Stimulated activated CD4-positive, alpha-beta T cell treated with anti-CD3 and anti-CD28 coated beads, Interleukin-15, amount 100 ng/mL, for 24 hours (primary cell): ENCODE data around the gene HSPA12B.

Source experiments
- DNase-seq: peaks from one replicate; pipeline ENCODE4 v3.0.0-alpha.2; 2020

HSPA12B gene

DNA sequence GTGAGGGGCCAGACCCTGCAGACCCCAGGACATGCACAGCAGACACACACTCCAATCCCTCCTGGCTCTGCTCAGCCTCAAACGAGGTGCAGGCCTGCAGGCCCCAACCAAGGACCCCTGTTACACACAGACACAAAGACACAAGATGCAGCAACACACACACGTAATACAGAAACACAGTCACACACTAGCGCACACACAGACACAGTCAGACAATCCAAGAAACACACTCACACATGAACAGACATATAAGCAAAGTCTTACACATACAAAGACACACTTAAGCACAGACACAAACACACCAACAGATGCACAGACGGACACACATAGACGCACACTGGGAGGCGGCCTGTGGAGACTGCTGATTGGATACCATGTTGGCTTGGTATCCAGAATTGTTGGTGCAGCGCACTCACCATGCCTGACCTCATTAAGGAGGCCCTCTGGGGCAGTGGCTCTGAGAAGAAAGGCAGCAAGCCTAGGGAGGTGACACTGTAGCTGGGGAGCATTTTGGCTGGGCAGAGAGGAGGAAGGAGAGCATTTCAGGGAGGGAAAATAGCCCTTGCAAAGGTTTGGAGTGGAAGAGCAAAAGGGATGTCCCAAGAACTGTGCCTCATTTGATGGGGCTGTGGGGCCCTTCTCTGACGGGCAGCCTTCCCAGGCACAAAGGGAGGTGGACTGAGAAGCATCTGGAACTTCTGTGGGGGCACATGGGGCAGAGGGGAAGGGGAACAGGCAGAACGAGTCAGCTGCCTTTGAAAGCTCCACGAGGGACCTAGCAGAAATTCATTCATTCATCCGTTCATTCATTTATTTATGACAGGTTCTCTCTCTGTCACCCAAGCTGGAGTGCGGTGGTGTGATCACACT lies 1.4 kb upstream of the HSPA12B start:
- no peak for DNase-seq

DNA sequence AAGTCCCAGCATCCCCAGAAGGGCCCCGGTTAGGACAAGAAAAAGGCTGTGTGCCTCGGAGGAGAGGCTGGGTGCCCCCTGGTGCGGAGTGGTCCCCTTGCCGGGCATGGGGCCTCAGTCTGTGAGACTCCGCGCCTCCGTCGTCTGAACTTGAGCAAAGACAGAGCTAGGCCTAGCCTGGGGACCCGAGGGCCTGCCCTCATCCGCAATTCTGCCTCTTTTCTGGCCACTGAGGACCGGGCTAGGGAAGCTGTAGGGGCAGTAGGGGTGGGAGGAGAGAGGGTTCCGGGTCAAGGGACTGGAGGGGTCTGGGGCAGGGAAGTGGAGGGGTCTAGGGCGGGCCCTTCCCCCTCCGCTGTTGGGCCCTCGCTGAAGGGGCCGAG lies 550 bp upstream of the HSPA12B start:
- no peak for DNase-seq

DNA sequence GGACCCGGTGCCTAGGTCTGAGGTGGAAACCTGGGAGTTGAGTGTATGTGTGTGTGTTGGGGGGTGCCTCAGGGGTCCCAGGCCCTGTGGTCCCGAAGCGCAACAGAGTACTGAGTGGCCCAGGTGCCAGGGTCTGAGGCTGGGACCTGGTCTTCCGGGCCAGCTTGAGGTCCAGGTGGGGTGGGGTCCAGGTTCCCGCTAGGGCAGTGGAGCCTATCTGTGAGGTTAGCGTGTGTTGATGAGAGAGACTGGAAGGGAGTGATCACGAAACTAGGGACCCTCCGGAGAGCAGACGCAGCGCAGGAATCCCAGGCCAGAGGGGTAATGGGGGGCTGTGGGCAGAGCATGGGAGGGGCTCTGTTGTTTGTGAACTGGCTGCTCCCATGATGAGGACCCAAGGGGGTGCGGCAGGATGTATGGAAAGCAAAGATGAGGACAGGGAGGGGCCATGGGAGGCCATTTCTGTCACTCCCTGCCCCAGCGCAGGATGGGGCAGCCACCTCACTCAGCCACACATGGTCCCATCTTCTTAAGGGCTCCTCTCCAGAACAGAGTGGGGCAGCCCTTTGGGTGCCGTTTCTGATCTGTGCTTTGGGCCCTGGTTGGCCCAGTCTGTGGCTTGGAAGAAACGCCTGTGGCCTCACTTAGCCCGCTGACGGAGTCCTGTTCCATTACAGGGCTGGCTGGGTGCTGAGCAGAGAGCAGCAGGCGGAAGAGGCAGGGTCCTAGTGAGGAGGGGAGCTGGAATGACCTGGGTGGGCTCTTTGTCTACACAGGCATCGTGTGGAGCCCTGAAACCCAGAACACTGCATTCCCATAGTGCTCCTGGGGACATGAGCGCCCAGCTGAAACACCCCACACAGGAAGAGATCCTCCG lies 872 bp downstream of the HSPA12B start:
- DNase-seq, result no peak

DNA sequence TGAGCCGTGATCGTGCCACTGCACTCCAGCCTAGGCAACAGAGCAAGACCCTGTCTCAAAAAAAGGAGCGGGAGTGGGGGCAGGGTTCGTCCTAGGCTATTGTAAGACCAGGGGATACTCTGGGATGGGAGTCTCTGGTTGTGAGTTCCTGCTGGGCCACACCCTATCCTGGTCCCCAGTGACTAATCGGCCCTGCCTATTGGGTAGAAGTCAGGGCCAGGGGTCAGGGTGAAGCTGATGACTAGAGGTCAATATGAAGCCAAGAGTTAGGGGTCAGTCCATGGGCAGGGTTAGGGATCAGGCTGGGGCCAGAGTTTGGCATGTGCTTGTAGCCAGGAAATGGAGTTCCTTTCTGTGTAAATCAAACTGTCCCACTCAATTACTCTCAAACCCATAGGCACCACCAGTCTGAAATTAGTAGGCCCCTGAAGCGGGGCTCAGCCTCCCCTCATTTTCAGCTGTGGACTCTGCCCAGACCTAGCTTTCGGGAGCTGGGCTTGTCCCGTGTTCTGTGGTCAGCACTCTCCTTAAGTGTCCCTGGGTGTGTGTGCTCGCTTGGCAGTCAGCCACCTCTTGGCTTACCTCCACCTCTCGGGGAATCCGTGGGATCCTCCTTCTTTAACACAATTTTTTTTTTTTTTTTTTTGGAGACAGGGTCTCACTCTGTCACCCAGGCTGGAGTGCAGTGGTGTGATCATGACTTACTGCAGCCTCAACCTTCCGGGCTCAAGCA lies 1.8 kb downstream of the HSPA12B start:
- DNase-seq, result no peak

DNA sequence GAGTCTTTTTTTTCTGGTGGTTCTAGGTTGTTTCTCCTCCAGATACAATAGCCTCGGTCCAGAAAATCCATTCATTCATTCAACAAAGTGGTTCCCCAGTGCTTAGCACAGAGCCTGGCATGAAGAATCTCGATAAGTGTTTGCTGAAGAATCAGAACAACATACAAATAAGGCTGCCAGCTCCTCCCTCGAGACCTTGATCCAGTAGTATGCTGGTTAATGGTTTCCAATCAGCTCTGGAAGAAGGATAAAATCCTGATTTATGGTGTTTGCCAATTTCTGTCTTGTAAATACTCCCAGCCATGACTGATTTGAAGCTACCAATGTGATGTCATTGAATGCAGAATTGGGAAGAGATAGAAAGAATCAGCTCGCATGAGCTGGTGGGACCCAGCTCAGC lies 3.3 kb downstream of the HSPA12B start:
- DNase-seq, result no peak

DNA sequence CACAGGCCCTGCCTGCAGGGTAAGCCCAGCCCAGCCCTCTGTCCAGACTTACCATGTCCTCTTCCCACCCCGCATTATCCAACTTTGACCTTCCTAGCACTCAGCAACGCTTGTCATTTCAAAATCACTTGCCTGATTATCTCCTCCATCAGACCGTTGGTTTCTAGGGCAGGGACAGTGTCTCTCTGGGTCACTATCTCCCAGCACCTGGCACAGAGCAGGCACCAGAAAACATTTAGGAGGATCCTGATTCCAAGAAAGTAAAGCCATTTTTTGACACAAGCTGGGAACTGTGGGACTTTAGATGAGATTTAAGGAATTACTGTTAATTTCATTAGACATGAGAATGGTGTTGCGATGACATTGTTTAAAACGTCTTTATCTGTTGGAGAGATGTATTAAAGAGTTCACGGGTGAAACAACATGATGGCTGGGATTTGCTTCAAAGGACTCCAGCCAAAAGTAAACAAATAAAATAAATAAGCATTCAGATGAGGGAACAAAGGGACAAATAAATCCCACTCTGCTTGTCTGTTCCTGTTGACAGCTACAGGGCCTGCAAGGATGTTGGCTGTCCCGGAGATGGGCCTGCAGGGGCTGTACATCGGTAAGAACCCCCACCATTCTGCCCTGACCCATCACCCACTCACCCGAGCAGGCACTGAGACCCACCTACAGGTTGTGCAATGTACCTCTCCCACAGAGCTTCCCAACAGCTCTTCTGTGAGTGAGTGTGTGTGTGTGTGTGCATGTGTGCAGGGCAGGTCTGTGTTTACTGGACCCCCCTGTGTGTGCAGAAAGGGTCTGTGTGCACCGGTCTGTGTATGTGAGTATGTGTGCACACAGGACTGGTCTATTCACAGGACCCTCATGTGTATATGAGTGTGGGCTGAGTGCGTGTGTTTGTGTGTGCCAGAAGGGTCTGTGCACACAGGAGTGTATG lies 5.9 kb downstream of the HSPA12B start:
- DNase-seq, result no peak

DNA sequence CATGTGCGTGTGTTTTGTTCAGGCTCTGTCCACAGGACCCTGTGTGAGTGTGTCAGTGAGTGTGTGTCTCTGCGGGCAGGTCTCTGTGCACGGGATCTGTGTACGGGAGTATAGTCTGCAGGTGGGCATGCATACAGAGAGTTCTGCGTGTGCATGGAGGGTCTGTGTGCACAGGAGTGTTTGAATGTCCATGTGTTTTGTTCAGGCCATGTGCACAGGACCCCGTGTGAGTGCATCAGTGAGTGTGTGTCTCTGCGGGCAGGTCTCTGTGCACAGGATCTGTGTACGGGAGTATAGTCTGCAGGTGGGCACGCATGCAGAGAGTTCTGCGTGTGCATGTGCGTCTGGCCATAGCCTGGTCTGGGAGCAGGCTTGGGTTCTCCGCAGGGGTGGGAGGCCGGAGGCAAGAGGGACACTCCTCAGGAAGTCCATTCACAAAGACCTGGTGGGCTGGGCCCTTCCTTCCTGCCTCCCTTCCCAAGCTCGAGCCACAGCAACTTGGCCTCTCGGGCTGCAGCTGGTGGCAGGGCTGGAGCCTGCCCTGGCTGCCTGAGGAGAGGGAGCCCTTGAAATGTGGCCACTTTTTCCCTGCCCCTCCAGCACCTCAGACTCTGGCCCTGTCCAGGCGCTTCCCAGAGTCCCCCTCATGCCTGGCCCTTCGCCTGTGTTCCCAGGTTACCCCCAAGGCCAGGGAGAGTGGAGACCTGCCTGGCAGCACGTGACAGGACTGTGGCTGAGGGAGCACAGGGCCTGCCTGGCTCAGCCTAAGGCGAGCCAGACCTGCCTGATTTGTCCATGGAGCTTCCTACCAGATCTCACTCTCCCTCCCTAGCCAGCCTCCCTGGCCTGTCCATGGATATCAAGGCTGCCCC lies 6.8 kb downstream of the HSPA12B start:
- DNase-seq, result no peak

DNA sequence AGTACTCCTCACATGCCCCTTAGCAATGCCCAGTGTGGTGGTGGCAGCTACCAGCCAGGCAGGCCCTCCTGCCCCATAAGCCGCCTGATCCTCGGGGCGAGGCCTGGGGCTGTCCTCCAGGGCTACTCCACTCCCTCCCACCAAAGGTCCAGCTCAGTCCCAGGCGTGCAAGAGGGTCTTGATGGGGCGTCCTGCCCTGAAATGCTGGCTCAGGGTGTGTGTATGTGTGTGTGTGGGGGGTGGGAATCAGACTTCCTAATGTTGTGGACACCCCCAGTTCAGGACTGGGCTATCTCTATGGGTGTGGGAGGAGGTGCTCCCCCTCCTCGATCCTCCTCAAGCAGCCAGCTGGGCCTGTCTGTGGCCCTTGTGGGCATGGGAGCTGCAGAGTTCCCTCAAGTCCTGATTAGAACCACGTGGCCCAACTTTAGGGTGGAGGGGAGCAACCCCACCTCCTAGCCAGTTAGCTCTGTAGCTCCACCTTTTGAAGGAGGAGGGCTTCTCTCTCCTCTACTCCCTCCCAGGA lies 7.5 kb downstream of the HSPA12B start:
- no peak for DNase-seq

DNA sequence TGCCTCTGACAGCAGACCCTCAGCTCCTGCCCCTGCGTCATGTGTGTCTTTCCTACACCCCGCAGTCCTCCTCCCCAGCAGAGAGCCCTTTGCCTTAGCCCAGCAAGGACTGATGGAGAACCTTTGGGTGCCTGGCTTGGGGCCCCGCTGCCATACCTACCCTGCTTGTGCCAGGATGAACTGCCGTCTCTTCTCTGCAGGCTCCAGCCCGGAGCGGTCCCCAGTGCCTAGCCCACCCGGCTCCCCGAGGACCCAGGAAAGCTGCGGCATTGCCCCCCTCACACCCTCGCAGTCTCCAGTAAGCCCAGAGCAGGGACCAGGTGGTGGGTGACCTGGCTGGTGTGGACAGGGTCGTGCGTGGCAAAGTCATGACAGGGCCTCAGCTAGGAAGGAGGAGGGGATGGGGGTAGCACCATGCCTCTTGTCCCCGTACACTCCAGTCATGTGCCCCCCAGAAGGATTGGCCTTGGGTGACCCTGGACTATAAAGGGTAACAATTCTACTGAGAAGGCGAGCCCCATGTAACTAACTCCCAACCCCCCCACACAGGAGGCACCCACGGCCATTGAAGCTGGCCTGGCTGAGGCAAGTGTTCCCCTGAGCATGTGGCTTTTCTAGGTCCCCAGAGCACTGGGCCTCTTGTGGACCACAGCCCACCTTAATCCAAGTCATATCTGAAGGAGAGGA lies 8.3 kb downstream of the HSPA12B start:
- DNase-seq, result no peak

DNA sequence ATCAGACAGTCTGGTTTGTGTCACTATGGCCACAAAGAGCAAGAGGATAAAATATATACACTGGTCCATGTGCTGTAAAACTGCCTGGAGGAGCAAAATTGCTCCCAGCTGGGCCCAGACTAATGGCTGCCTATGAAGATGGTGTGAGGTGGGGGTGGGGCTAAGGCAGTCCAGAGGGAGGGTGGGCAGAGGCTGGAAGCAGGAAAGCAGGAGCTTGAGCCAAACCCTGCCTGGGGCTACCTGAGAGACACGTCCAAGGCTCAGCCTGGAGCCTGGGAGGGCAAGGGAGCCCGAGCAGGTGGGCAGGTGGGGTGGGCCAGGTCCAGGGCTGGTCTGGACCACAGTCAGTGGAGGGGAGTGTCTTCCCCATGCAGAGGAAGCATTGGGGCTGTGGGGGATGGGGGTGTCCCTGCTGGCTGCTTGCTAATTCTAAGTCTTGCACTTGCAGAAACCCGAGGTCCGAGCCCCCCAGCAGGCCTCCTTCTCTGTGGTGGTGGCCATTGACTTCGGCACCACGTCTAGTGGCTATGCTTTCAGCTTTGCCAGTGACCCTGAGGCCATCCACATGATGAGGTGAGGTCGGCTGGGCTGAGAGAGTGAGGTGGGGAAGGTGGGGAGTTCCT lies 9.5 kb downstream of the HSPA12B start:
- no peak for DNase-seq

DNA sequence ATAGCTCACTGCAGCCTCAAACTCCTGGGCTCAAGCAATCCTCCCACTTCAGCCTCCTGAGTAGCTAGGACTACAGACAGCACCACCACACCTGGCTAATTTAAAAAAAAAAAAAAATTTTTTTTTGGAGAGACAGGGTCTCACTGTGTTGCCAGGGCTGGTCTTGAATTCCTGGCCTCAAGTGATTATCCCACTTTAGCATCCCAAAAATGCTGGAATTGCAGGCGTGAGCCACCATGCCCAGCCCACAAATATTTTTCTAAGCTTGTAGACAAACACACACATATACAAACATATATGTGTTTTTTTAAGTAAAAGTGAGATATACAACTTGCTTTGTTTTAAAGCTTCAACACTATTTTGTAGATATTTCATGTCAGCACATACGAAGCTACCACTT lies 10.8 kb downstream of the HSPA12B start:
- no peak for DNase-seq

DNA sequence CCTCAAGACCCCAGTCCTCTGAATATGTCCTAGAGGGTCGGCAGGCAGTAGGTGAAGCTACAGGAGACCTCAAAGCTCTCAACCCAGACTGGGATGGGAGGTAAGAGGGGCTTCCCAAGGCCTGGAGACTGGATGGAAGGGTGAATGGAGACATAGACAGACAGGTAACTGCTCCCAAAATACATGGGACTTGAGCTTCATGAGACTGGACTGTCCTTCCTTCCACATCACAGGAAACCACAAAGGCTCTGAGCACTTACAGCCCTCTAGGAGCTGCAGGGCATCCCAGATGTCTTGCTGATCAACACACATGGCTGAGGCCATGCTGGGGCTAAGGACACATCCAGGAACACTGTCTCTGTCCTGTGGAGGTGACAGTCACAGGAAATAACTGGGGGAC lies 11.6 kb downstream of the HSPA12B start:
- DNase-seq, result no peak

DNA sequence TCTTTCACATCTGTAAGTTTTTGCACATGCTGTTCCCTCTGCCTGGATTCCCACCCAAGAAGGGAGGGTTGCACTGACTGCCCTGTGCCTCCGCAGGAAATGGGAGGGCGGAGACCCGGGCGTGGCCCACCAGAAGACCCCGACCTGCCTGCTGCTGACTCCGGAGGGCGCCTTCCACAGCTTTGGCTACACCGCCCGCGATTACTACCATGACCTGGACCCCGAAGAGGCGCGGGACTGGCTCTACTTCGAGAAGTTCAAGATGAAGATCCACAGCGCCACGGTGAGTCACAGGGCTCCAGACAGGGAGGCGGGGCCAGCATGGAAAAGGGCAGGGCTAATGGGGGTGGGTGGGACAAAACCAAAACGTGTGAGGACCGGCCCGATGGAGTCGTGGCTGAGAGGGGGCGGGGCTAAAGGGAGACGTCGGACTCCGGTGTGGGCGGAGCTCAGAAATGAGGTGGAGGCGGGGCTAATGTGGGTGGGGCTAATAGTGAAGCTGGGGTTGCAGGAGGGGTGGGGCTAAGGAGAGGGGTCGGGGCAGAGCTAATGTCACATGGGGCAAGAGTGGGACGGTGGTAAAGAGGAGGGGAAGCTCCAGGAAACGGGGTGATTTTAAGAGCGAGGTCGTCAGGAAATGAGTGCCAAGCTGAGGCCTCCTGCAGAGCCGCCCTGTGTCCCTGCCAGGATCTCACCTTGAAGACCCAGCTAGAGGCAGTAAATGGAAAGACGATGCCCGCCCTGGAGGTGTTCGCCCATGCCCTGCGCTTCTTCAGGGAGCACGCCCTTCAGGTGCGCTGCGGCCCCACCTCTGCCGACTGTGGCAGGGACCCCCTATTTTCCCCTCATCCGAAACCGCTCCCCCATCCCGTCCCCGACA lies 12.6 kb downstream of the HSPA12B start:
- peak; percentile 82 for DNase-seq

DNA sequence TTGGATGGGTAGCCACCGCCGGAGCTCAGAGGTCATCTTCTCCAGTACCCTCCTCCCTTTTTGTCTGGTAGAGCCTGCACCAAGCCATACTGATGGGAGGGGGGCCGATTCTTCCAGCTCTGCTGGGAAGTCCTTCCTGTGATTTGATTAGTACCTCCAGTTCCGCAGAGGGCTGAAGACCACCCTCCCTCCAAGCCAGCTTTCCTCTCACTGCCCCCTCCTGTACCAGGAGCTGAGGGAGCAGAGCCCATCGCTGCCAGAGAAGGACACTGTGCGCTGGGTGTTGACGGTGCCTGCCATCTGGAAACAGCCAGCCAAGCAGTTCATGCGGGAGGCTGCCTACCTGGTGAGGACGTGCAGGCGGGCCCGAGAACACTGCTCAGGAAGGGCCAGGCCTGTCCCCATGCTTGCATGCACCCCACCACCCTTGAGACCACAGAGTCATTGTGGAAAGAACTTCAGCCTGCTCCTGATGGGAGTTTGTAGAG lies 13.2 kb downstream of the HSPA12B start:
- DNase-seq, result no peak

DNA sequence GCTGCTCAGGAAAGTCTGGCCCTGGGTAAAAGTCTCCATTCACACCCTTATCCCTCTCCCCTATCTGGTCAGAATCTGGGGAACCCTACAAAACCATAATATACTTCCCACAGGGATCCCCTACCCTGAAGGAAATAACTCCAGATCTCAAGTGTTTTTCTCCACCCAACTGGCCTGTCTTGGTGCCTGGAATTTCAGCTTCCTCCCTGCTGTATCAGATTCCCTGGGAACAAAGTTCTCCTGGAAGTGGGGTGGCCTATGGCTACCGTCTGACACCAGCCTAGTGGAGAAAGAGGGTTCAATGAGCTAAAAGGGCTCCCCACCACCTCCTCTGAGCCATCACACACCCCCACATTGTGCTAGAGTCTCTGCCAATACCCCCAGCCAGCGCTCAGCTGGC lies 15.0 kb downstream of the HSPA12B start:
- DNase-seq, result no peak

DNA sequence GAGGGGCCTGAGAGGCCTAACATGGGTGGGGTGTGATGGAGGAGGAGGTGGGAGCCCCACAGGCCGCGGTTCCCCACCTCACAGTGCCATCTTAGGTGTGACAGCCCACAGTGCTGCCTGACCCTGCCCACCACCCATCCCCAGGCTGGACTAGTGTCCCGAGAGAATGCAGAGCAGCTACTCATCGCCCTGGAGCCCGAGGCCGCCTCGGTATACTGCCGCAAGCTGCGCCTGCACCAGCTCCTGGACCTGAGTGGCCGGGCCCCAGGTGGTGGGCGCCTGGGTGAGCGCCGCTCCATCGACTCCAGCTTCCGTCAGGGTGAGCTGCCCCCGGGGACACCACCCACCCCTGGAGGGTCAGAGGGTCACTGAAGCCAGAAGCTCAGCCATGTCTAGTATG lies 15.6 kb downstream of the HSPA12B start:
- DNase-seq, result no peak

DNA sequence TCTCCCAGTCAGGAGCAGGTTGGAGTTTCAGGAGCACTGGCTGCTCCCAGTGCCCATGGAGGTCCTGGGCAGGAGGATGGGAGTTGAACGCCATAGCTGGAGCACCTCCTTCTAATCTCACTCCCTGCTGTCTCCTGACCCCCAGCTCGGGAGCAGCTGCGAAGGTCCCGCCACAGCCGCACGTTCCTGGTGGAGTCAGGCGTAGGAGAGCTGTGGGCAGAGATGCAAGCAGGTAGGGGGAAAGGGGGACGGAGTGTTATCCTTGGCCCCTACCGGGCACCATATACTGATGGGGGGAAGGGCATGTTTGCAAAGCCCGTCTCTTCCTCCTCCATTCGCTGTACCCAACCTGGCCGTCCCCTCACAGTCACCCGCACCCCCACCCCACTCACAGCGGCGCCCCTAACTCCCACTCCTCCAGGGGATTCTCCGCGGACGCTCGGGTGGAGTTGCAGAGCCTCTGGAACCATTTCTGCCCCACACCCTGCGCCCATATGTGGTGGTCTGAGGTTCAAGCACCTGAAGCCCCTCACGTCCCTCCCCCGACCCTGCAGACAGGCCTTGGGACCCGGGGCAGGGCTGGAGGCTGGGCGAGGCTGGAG lies 16.7 kb downstream of the HSPA12B start:
- DNase-seq, result no peak
